Lung (tissue), 16 donors: Measurements from ENCODE around the gene ZSWIM5. TPM values are rescaled to one million over a fixed set of nuclear protein-coding genes. Genes with fewer than 3 reads are reported as not detected.
A peak's percentile ranks its signal among the peaks of the same experiment; 100 is the strongest.
"Not testable (repeated sequence)": the region's sequence is repeated elsewhere in the genome, so short reads cannot be mapped to it uniquely, and the experiment has no call there.

Experiments
- ATAC-seq: fragments of 200-7000 bp; cut with Tn5 transposase; one replicate; pipeline ENCODE4 v1.9.1; 2020; ENCODE audit warnings: moderate number of reproducible peaks; ENCODE audit not compliant: insufficient read depth, low FRiP score
- DNase-seq, 3 donors: peaks; one replicate each; pipeline ENCODE4 v3.0.0-alpha.2; 2013 to 2017
- H3K27ac ChIP-seq, 2 donors: one replicate each; pipeline ENCODE4 v1.5.1; 2013; ENCODE audit warnings: mild to moderate bottlenecking in 2 of 2, moderate library complexity in 2 of 2, control low read depth in 1 of 2, inconsistent platforms in 1 of 2, low read depth in 1 of 2, low read length in 1 of 2
- H3K27me3 ChIP-seq, 3 donors: one replicate each; pipeline ENCODE4 v1.5.1; 2013; ENCODE audit warnings: low read length in 2 of 3; ENCODE audit not compliant: control insufficient read depth in 3 of 3, insufficient read depth in 3 of 3
- H3K36me3 ChIP-seq, 4 donors: one replicate each; pipeline ENCODE4 v1.5.1; 2013; ENCODE audit warnings: low read length in 4 of 4, mild to moderate bottlenecking in 1 of 4, moderate library complexity in 1 of 4; ENCODE audit not compliant: control insufficient read depth in 4 of 4, insufficient read depth in 4 of 4
- H3K4me1 ChIP-seq, 5 donors: one replicate each; pipeline ENCODE4 v1.5.1; 2013; ENCODE audit warnings: low read length in 5 of 5, mild to moderate bottlenecking in 2 of 5, moderate library complexity in 1 of 5; ENCODE audit not compliant: control insufficient read depth in 5 of 5, insufficient read depth in 5 of 5
- H3K4me3 ChIP-seq: one replicate; pipeline ENCODE4 v1.5.1; 2013; ENCODE audit warnings: mild to moderate bottlenecking, control low read depth, moderate library complexity
- H3K9ac ChIP-seq, 2 donors: one replicate each; pipeline ENCODE4 v1.5.1; 2013; ENCODE audit warnings: low read length in 2 of 2, control low read depth in 1 of 2; ENCODE audit not compliant: insufficient read depth in 1 of 2
- H3K9me3 ChIP-seq, 4 donors: one replicate each; pipeline ENCODE4 v1.5.1; 2013; ENCODE audit warnings: low read length in 3 of 4, mild to moderate bottlenecking in 1 of 4, moderate library complexity in 1 of 4; ENCODE audit not compliant: control insufficient read depth in 4 of 4, insufficient read depth in 3 of 4
- WGBS, 2 donors: extraction: QIAGEN DNeasy Blood & Tissue Kit; methylation state at CpG; one replicate each; pipeline ENCODE4 v1.1.7; 2013; 5-methylcytosine and 5-hydroxymethylcytosine counted together
- long read RNA-seq, 5 donors: transcript quantifications; one replicate each; lab custom pipeline, GENCODE V29; 2026
- polyA plus RNA-seq, 2 donors: library from polyadenylated mRNA; stranded (reverse); fragments of 200-250 nt; gene quantifications; one replicate each; pipeline ENCODE4 v1.2.1, GENCODE V29; 2013
- total RNA-seq, 2 donors: library from RNA; depleted of rRNA in 1 of 2; stranded (reverse); fragments of >200 nt in 1 of 2; gene quantifications; one replicate each; pipeline ENCODE4 v1.2.1, GENCODE V29; 2014 to 2021
- TF ChIP-seq, protein P1 (sequence below): IDR thresholded peaks from 2 replicates; pipeline ENCODE4 v1.5.1; 2012; ENCODE audit warnings: mild to moderate bottlenecking; ENCODE audit errors: control extremely low read depth, extremely low read depth
- donor health status: control.
- donor health status: control.
- donor health status: Bipolar disorder and iron deficiency.
- donor health status: healthy.
- donor health status: DM: yes; HTN: yes; CAD: no.

The ZSWIM5 gene
- total RNA-seq = 1 to 10 TPM; 3.1 to 3.8 TPM
- 1 to 10 TPM in 1 of 2 donors, under 1 TPM in 1; 0.96 to 1.1 TPM for polyA plus RNA-seq
- long read RNA-seq, donor 1, full-length matches to known transcripts = 1 of 1 reads
- long read RNA-seq, donor 1, partial matches to known transcripts = 0 of 1 reads
- long read RNA-seq, donor 1, other reads (novel, unspliced or antisense) = 0 of 1 reads
- long read RNA-seq, donor 2 = 0 reads
- long read RNA-seq, donor 3 = 0 reads
- long read RNA-seq, donor 4 = 0 reads
- long read RNA-seq, donor 5, full-length matches to known transcripts = 2 of 2 reads
- long read RNA-seq, donor 5, partial matches to known transcripts = 0 of 2 reads
- long read RNA-seq, donor 5, other reads (novel, unspliced or antisense) = 0 of 2 reads

GRCh38 chr1:45205910-45206721 is at the start of gene ZSWIM5:
TSS of gene ZSWIM5 (minus strand) at chr1:45206605. CDS start at chr1:45206350, 255 bp downstream.
- Histone ChIP-seq H3K36me3 (no peaks in the 10 kb centered on the region), H3K27ac (peak within 1 kb of the TSS; percentile 22 to 89), H3K9ac (peak within 1 kb of the TSS; percentile 18 to 37), H3K9me3 (no peaks in the 10 kb centered on the region), H3K4me3 (peak within 1 kb of the TSS; percentile 63), H3K4me1 (peaks cover 0 to 12% (median 2%) of the 10 kb centered on the region in 5 donors), H3K27me3 (peaks cover 0 to 34% (median 22%) of the 10 kb centered on the region in 3 donors)
- ATAC-seq (peak; percentile 92), DNase-seq (peak; percentile 58 to 89 (median 74))
- TF ChIP-seq, protein P1, sequence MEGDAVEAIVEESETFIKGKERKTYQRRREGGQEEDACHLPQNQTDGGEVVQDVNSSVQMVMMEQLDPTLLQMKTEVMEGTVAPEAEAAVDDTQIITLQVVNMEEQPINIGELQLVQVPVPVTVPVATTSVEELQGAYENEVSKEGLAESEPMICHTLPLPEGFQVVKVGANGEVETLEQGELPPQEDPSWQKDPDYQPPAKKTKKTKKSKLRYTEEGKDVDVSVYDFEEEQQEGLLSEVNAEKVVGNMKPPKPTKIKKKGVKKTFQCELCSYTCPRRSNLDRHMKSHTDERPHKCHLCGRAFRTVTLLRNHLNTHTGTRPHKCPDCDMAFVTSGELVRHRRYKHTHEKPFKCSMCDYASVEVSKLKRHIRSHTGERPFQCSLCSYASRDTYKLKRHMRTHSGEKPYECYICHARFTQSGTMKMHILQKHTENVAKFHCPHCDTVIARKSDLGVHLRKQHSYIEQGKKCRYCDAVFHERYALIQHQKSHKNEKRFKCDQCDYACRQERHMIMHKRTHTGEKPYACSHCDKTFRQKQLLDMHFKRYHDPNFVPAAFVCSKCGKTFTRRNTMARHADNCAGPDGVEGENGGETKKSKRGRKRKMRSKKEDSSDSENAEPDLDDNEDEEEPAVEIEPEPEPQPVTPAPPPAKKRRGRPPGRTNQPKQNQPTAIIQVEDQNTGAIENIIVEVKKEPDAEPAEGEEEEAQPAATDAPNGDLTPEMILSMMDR = no peak
- 0% methylated on average over 93 to 118 of the region's 118 CpGs for WGBS, 2 donors

DNA sequence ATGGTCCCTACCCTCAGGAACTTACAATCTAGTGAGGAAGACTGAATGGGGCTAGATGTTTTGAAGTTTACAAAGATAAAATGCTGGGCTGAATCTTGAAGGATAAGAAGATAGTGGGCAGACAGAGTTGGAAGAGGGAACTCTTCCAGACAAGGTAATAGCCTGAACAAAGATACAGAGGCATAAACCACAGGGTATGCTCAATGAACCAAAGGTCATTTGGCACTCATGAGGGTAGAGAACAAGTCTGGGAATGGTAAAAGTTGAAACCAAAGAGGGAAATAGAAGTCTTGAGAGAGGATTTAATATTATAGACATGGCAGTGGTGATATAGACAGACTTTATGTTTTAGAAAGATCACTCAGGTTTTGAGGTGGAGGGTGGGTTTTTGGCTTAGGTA is 48.1 kb upstream of the ZSWIM5 start:
- Histone ChIP-seq H3K4me3 (no peak overlapping the region), H3K27me3 (peaks cover 0 to 4% (median 0%) of the 10 kb centered on the region in 3 donors), H3K27ac (no peak overlapping the region), H3K36me3 (no peaks in the 10 kb centered on the region), H3K9me3 (peaks cover 0 to 20% (median 3%) of the 10 kb centered on the region in 4 donors), H3K9ac (no peak overlapping the region), H3K4me1 (no peaks in the 10 kb centered on the region)
- TF ChIP-seq, protein P1 = no peak
- DNase-seq = no peak
- no peak for ATAC-seq

- TF ChIP-seq, protein P1 = no peak
- no peak for ATAC-seq
- H3K4me3 ChIP-seq = no peak overlapping the region
- no peak overlapping the region for H3K9ac ChIP-seq
- no peak for DNase-seq
- H3K27me3 ChIP-seq = peaks cover 0 to 4% (median 0%) of the 10 kb centered on the region in 3 donors
- 0% methylated on average over 1 of the region's 1 CpG for WGBS, 2 donors
- H3K4me1 ChIP-seq = peaks cover 0 to 2% (median 0%) of the 10 kb centered on the region in 5 donors
- H3K27ac ChIP-seq = no peak overlapping the region
- no peaks in the 10 kb centered on the region for H3K36me3 ChIP-seq
- peaks cover 0 to 3% (median 0%) of the 10 kb centered on the region in 4 donors for H3K9me3 ChIP-seq
These were observed 44.1 kb upstream of the ZSWIM5 start for GRCh38 chr1:45250544-45250943.

- H3K4me1 ChIP-seq, H3K27ac ChIP-seq, ATAC-seq, H3K4me3 ChIP-seq, H3K27me3 ChIP-seq, DNase-seq, H3K36me3 ChIP-seq, H3K9ac ChIP-seq, H3K9me3 ChIP-seq: not testable (repeated sequence)
- WGBS, 2 donors = 97% methylated on average over 29 to 30 of the region's 30 CpGs
These were observed 41.6 kb upstream of the ZSWIM5 start for GRCh38 chr1:45248004-45248403.
